HepG2 (cell line): ENCODE data around the gene PCBP1. TPM values are rescaled to one million over a fixed set of nuclear protein-coding genes. Genes with fewer than 3 reads are reported as not detected.

Experiments used
- FLYWCH1 ChIP-seq: sonication (generic); formaldehyde crosslinking; IDR thresholded peaks from 2 replicates; pipeline ENCODE4 v1.8.1; 2023; ENCODE audit warnings: mild to moderate bottlenecking, missing genetic modification reagents
- GTF3A ChIP-seq: sonication (generic); formaldehyde crosslinking; conservative IDR thresholded peaks from 2 replicates; pipeline ENCODE4 v1.4.0; 2020; ENCODE audit warnings: mild to moderate bottlenecking, missing genetic modification reagents
- HDAC1 ChIP-seq: sonication (generic); formaldehyde crosslinking; IDR thresholded peaks from 2 replicates; pipeline ENCODE4 v1.5.1; 2020; ENCODE audit warnings: mild to moderate bottlenecking, missing genetic modification reagents
- KDM5A ChIP-seq: fragments of 200-600 bp; sonication (generic); IDR thresholded peaks from 2 replicates; pipeline ENCODE4 v1.7.0; 2018; ENCODE audit warnings: antibody characterized with exemption, mild to moderate bottlenecking, low read length, borderline replicate concordance
- LCORL ChIP-seq, 2 experiments: fragments of 450-650 bp in 1 of 2; sonication (generic) in 1 of 2; formaldehyde crosslinking in 1 of 2; IDR thresholded peaks; 2 replicates each; pipeline versions ENCODE4 v1.5.0 to v1.6.1; 2017 to 2020; ENCODE audit warnings: antibody characterized with exemption in 1 of 2, missing genetic modification reagents in 1 of 2
- MAFF ChIP-seq: IDR thresholded peaks from 2 replicates; pipeline ENCODE4 v1.6.1; 2011; ENCODE audit warnings: low read depth, low read length, improper control_type of control experiment
- RFXAP ChIP-seq: sonication (generic); formaldehyde crosslinking; IDR thresholded peaks from 2 replicates; pipeline ENCODE4 v1.4.0; 2020; ENCODE audit warnings: missing genetic modification reagents, borderline replicate concordance
- SKI ChIP-seq: fragments of 450-650 bp; IDR thresholded peaks from one replicate; pipeline ENCODE4 v1.6.1; 2018; ENCODE audit warnings: mild to moderate bottlenecking; ENCODE audit not compliant: partially characterized antibody
- SRSF9 ChIP-seq: fragments of 200-400 bp; formaldehyde crosslinking; IDR thresholded peaks from 2 replicates; pipeline ENCODE4 v1.6.1; 2018; ENCODE audit warnings: borderline replicate concordance, mild to moderate bottlenecking, low read depth, low read length; ENCODE audit not compliant: insufficient read depth, poor library complexity, severe bottlenecking
- ZFP36L2 ChIP-seq: sonication (generic); formaldehyde crosslinking; IDR thresholded peaks from 2 replicates; pipeline ENCODE4 v1.4.0; 2020; ENCODE audit warnings: missing genetic modification reagents
- ZFX ChIP-seq: sonication (generic); formaldehyde crosslinking; IDR thresholded peaks from 2 replicates; pipeline ENCODE4 v1.4.0; 2020; ENCODE audit warnings: mild to moderate bottlenecking, low read depth, missing genetic modification reagents, moderate library complexity
- ZMYM3 ChIP-seq: sonication (generic); formaldehyde crosslinking; IDR thresholded peaks from 2 replicates; pipeline ENCODE4 v1.5.1; 2020; ENCODE audit warnings: mild to moderate bottlenecking, missing genetic modification reagents
- ZNF253 ChIP-seq: sonication (generic); formaldehyde crosslinking; IDR thresholded peaks from 2 replicates; pipeline ENCODE4 v1.8.0; 2022; ENCODE audit warnings: mild to moderate bottlenecking, missing genetic modification reagents, borderline replicate concordance
- ZNF431 ChIP-seq: sonication (generic); formaldehyde crosslinking; IDR thresholded peaks from 2 replicates; pipeline ENCODE4 v1.9.0; 2022; ENCODE audit warnings: missing genetic modification reagents, low read depth, mild to moderate bottlenecking, borderline replicate concordance
- ZNF768 ChIP-seq: sonication (generic); formaldehyde crosslinking; IDR thresholded peaks from 2 replicates; pipeline ENCODE4 v1.4.0; 2020; ENCODE audit warnings: missing genetic modification reagents
- polyA plus RNA-seq, 8 experiments: library from polyadenylated mRNA; depleted of rRNA in 3 of 8; stranded (reverse) in 7 of 8; unstranded in 1 of 8; fragments of >200 nt; fragmentation: Illumina TruSeq in 4 of 8; extraction: Trizol in 4 of 8; gene quantifications; 2 replicates each; pipeline versions ENCODE4 v1.2.1 to v1.2.3, GENCODE V29; 2011 to 2016; ENCODE audit warnings: low read depth in 4 of 8, missing spikeins in 1 of 8, mixed read lengths in 1 of 8; ENCODE audit not compliant: insufficient read depth in 1 of 8
- total RNA-seq, 5 experiments: library from RNA; depleted of rRNA; stranded (reverse); fragments of >200 nt; fragmentation: Illumina TruSeq; extraction: Trizol; gene quantifications; 2 replicates each; pipeline ENCODE4 v1.2.3, GENCODE V29; 2016; ENCODE audit warnings: low read depth in 1 of 5
- TF ChIP-seq, protein P1 (sequence below): sonication (generic); formaldehyde crosslinking; IDR thresholded peaks from 2 replicates; pipeline ENCODE4 v1.4.0; 2020; ENCODE audit warnings: mild to moderate bottlenecking, missing genetic modification reagents, borderline replicate concordance
- TF ChIP-seq, protein P2 (sequence below): sonication (generic); formaldehyde crosslinking; IDR thresholded peaks from 2 replicates; pipeline ENCODE4 v1.5.0; 2020; ENCODE audit warnings: missing genetic modification reagents, mild to moderate bottlenecking, borderline replicate concordance
- TF ChIP-seq, protein P3 (sequence below): sonication (generic); formaldehyde crosslinking; conservative IDR thresholded peaks from 2 replicates; pipeline ENCODE4 v1.8.0; 2022; ENCODE audit warnings: mild to moderate bottlenecking, moderate library complexity, missing genetic modification reagents
- TF ChIP-seq, protein P4 (sequence below): IDR thresholded peaks from 2 replicates; pipeline ENCODE4 v1.6.1; 2016; ENCODE audit warnings: low read depth, borderline replicate concordance

The PCBP1 gene
- total and polyA plus RNA-seq, 2 of the 13 experiments (the other 11 are each of a cell fraction or from before 2014, with no cell fraction given) = 32.0 to 137 TPM

DNA sequence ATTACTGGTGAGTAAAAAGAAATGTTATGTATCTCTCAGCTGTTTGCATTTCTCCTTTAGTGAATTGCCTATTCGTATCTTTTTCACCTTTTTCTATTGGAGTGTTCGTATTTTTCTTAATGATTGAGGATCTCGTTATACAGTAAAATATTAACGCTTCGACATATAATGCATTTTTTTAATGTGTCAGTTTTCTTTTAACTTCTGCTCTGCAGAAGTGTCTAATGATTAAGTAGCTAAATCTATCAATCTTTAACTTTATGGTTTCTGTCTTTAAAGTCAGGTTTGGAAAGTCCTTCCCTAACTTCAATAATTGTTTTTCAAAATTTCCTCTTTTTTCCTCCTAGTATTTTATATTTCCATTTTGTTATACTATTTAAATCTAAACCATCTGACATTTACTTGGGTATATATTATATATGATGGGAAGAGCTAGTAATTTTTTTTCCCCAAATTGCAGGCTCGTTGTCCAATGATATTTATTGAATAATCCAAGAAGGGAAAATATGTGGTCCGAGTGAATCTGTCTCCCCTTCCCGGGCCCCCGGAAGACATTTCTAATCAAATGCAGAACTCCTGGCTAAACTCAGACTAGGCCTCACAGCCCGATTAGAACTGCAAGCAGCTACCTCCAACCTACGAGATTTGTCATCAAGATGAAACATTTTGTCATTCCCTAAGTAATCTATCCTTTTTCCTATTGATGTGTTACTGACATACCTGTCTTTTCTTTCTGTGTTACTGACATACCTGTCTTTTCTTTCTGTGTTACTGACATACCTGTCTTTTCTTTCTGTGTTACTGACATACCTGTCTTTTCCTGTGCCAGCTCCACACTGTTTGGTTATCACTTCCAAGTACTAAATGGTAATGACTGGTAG lies 17.2 kb downstream of the PCBP1 start (continued):
- TF ChIP-seq SRSF9 (no peak), ZMYM3 (CRISPR knock-in tag) (peak; percentile 26; the same call in 1 of the 2 replicates), HDAC1 (CRISPR knock-in tag) (peak; percentile 57), ZNF768 (CRISPR knock-in tag) (no peak), FLYWCH1 (CRISPR knock-in tag) (no peak), ZFP36L2 (CRISPR knock-in tag) (no peak), ZNF253 (CRISPR knock-in tag) (no peak), ZNF431 (CRISPR knock-in tag) (no peak), ZFX (CRISPR knock-in tag) (peak; percentile 98), MAFF (0 out of 2 replicates have a peak, but pooled peaks have one; percentile 16), RFXAP (CRISPR knock-in tag) (0 out of 2 replicates have a peak, but pooled peaks have one; percentile 40), SKI (peak; percentile 27), KDM5A (peak; percentile 74; the same call in 1 of the 2 replicates), LCORL (IDR thresholded peaks at IDR 0.05) (peak; percentile 20; the same call in 1 of the 2 replicates), LCORL (CRISPR knock-in tag; IDR thresholded peaks at IDR 0.05) (no peak), GTF3A (no peak)
- TF ChIP-seq, protein P1, sequence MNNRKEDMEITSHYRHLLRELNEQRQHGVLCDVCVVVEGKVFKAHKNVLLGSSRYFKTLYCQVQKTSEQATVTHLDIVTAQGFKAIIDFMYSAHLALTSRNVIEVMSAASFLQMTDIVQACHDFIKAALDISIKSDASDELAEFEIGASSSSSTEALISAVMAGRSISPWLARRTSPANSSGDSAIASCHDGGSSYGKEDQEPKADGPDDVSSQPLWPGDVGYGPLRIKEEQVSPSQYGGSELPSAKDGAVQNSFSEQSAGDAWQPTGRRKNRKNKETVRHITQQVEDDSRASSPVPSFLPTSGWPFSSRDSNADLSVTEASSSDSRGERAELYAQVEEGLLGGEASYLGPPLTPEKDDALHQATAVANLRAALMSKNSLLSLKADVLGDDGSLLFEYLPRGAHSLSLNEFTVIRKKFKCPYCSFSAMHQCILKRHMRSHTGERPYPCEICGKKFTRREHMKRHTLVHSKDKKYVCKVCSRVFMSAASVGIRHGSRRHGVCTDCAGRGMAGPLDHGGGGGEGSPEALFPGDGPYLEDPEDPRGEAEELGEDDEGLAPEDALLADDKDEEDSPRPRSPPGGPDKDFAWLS (CRISPR knock-in tag) = no peak
- TF ChIP-seq, protein P2, sequence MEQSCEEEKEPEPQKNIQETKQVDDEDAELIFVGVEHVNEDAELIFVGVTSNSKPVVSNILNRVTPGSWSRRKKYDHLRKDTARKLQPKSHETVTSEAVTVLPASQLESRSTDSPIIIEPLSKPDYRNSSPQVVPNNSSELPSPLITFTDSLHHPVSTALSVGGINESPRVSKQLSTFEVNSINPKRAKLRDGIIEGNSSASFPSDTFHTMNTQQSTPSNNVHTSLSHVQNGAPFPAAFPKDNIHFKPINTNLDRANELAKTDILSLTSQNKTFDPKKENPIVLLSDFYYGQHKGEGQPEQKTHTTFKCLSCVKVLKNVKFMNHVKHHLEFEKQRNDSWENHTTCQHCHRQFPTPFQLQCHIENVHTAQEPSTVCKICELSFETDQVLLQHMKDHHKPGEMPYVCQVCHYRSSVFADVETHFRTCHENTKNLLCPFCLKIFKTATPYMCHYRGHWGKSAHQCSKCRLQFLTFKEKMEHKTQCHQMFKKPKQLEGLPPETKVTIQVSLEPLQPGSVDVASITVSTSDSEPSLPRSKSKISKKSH (CRISPR knock-in tag) = no peak
- TF ChIP-seq, protein P3, sequence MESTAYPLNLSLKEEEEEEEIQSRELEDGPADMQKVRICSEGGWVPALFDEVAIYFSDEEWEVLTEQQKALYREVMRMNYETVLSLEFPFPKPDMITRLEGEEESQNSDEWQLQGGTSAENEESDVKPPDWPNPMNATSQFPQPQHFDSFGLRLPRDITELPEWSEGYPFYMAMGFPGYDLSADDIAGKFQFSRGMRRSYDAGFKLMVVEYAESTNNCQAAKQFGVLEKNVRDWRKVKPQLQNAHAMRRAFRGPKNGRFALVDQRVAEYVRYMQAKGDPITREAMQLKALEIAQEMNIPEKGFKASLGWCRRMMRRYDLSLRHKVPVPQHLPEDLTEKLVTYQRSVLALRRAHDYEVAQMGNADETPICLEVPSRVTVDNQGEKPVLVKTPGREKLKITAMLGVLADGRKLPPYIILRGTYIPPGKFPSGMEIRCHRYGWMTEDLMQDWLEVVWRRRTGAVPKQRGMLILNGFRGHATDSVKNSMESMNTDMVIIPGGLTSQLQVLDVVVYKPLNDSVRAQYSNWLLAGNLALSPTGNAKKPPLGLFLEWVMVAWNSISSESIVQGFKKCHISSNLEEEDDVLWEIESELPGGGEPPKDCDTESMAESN (CRISPR knock-in tag) = no peak
- TF ChIP-seq, protein P4, sequence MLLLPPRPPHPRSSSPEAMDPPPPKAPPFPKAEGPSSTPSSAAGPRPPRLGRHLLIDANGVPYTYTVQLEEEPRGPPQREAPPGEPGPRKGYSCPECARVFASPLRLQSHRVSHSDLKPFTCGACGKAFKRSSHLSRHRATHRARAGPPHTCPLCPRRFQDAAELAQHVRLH (CRISPR knock-in tag) = no peak
